DOHH2 (cell line): Measurements from ENCODE around the gene GSTA5.
"Not testable (repeated sequence)": the region's sequence is repeated elsewhere in the genome, so short reads cannot be mapped to it uniquely, and the experiment has no call there.

Source experiments
- H3F3A ChIP-seq: fragments of 200-600 bp; sonication (generic), shearing (Covaris generic); 2 replicates; pipeline ENCODE4 v1.6.0; 2016; ENCODE audit warnings: antibody characterized with exemption, mild to moderate bottlenecking; ENCODE audit not compliant: control insufficient read depth, insufficient read depth
- H3K27ac ChIP-seq: fragments of 200-600 bp; sonication (generic); 2 replicates; pipeline ENCODE4 v1.5.1; 2014; ENCODE audit warnings: low read depth, mild to moderate bottlenecking, low read length, moderate library complexity
- H3K27me3 ChIP-seq: fragments of 200-600 bp; sonication (generic); 2 replicates; pipeline ENCODE4 v1.6.1; 2014; ENCODE audit warnings: mild to moderate bottlenecking, low read length, mixed read lengths; ENCODE audit not compliant: control insufficient read depth
- H3K36me3 ChIP-seq: fragments of 200-600 bp; sonication (generic); 2 replicates; pipeline ENCODE4 v1.6.1; 2014; ENCODE audit warnings: mild to moderate bottlenecking, low read length, moderate library complexity, mixed read lengths; ENCODE audit not compliant: control insufficient read depth
- H3K4me1 ChIP-seq: fragments of 200-600 bp; sonication (generic); 2 replicates; pipeline ENCODE4 v1.6.1; 2014; ENCODE audit warnings: mild to moderate bottlenecking, low read length, mixed read lengths; ENCODE audit not compliant: control insufficient read depth
- H3K4me2 ChIP-seq: fragments of 200-600 bp; sonication (generic); 2 replicates; pipeline ENCODE4 v1.6.0; 2014; ENCODE audit warnings: mild to moderate bottlenecking, low read length, moderate library complexity
- H3K4me3 ChIP-seq: fragments of 200-600 bp; sonication (generic); 2 replicates; pipeline ENCODE4 v1.5.1; 2014; ENCODE audit warnings: mild to moderate bottlenecking, low read length, mixed read lengths
- H3K79me2 ChIP-seq: fragments of 200-600 bp; sonication (generic); 2 replicates; pipeline ENCODE4 v1.6.1; 2014; ENCODE audit warnings: mild to moderate bottlenecking, low read length, mixed read lengths; ENCODE audit not compliant: control insufficient read depth
- H3K9me2 ChIP-seq: fragments of 200-600 bp; sonication (generic); replicated peaks from 2 replicates; pipeline ENCODE4 v1.6.1; 2014; ENCODE audit warnings: mild to moderate bottlenecking, low read length, mixed read lengths; ENCODE audit not compliant: control insufficient read depth
- H3K9me3 ChIP-seq: fragments of 200-600 bp; sonication (generic); 2 replicates; pipeline ENCODE4 v1.6.1; 2014; ENCODE audit warnings: antibody characterized with exemption, low read length, mixed read lengths; ENCODE audit not compliant: control insufficient read depth, insufficient read depth
- H4K20me1 ChIP-seq: fragments of 200-600 bp; sonication (generic); 2 replicates; pipeline ENCODE4 v1.6.0; 2014; ENCODE audit warnings: low read depth, mild to moderate bottlenecking, antibody characterized with exemption, low read length, moderate library complexity; ENCODE audit not compliant: control insufficient read depth, insufficient read depth
- EZH2phosphoT487 ChIP-seq: fragments of 200-600 bp; sonication (generic); IDR thresholded peaks from 2 replicates; pipeline ENCODE4 v1.6.1; 2017; ENCODE audit warnings: borderline replicate concordance, mild to moderate bottlenecking, antibody characterized with exemption, low read length, moderate library complexity, mixed read lengths
- TF ChIP-seq, protein P1 (sequence below): fragments of 200-600 bp; sonication (generic); IDR thresholded peaks from one replicate; pipeline ENCODE4 v1.5.1; 2014; ENCODE audit warnings: antibody characterized with exemption, mild to moderate bottlenecking, low read depth, low read length; ENCODE audit not compliant: poor library complexity, severe bottlenecking

GSTA5 gene

DNA sequence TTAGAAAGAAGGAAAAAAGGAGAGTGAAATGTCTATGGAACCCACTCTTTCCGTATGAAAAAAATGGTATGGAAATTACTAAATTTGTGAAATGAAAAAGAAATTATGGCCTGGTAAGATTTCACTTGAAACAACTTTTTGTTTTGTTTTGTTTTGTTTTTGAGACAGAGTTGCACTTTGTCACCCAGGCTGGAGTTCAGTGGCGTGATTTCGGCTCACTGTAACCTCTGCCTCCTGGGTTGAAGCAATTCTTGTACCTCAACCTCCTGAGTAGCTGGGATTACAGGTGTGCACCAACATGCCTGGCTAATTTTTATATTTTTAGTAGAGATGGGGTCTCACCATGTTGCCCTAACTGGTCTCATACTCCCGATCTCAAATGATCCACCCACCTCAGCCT, 17.8 kb upstream of the GSTA5 start:
- no peaks in the 10 kb centered on the region for H3K27me3 ChIP-seq
- H3K79me2 ChIP-seq: no peaks in the 10 kb centered on the region
- H3K9me2 ChIP-seq: no peaks in the 10 kb centered on the region
- no peaks in the 10 kb centered on the region for H3K4me1 ChIP-seq
- H3K27ac ChIP-seq: no peak overlapping the region
- no peak overlapping the region for H3K4me2 ChIP-seq
- no peaks in the 10 kb centered on the region for H3K36me3 ChIP-seq
- no peak overlapping the region for H3K4me3 ChIP-seq
- H3K9me3 ChIP-seq: no peaks in the 10 kb centered on the region
- no peaks in the 10 kb centered on the region for H4K20me1 ChIP-seq
- H3F3A ChIP-seq: no peaks in the 10 kb centered on the region
- no peak for TF ChIP-seq EZH2phosphoT487
- TF ChIP-seq, protein P1, sequence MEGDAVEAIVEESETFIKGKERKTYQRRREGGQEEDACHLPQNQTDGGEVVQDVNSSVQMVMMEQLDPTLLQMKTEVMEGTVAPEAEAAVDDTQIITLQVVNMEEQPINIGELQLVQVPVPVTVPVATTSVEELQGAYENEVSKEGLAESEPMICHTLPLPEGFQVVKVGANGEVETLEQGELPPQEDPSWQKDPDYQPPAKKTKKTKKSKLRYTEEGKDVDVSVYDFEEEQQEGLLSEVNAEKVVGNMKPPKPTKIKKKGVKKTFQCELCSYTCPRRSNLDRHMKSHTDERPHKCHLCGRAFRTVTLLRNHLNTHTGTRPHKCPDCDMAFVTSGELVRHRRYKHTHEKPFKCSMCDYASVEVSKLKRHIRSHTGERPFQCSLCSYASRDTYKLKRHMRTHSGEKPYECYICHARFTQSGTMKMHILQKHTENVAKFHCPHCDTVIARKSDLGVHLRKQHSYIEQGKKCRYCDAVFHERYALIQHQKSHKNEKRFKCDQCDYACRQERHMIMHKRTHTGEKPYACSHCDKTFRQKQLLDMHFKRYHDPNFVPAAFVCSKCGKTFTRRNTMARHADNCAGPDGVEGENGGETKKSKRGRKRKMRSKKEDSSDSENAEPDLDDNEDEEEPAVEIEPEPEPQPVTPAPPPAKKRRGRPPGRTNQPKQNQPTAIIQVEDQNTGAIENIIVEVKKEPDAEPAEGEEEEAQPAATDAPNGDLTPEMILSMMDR: no peak

DNA sequence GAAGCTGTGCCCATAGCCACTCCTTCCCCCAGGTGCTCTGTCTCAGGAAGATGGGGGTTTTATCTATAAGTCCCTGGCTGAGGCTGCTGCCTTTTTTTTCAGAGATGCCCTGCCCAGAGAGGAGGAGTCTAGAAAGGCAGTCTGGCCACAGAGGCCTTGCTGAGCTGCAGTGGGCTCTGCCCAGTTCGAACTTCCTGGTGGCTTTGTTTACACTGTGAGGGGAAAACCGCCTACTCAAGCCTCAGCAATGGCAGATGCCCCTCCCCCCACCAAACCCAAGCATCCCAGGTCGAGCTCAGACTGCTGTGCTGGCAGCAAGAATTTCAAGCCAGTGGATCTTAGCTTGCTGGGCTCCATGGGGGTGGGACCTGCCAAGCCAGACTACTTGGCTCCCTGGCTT, 15.5 kb upstream of the GSTA5 start:
- H3K4me2 ChIP-seq, H3K4me3 ChIP-seq, H3K9me2 ChIP-seq, H3F3A ChIP-seq, H3K4me1 ChIP-seq, H3K36me3 ChIP-seq, H3K27ac ChIP-seq, H3K79me2 ChIP-seq, H3K9me3 ChIP-seq, H4K20me1 ChIP-seq, H3K27me3 ChIP-seq: not testable (repeated sequence)

DNA sequence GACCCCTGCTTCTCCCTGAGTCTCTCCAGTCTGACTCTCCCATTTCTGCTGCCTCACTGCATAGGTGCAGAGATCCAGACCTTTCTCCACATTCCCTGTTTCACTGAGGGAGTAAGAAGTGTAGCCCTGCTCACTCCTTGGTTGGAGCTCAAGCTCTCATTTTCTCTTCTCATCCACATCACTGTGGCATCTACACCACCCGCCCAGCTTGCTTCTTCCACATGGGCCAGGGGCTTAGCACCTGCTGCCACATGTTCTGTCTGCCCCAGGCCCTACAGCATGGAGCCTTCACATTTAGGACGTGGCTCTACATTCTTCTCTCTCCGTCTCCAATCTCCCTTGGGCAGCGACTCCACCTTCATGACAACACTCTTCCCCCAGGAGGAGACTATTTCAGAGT, 8.5 kb upstream of the GSTA5 start:
- TF ChIP-seq, protein P1: no peak
- TF ChIP-seq EZH2phosphoT487: no peak
- Histone ChIP-seq H3K4me1 (no peaks in the 10 kb centered on the region), H4K20me1 (no peaks in the 10 kb centered on the region), H3K36me3 (no peaks in the 10 kb centered on the region), H3F3A (no peaks in the 10 kb centered on the region), H3K4me3 (no peak overlapping the region), H3K9me3 (no peaks in the 10 kb centered on the region), H3K27ac (no peak overlapping the region), H3K79me2 (no peaks in the 10 kb centered on the region), H3K4me2 (no peak overlapping the region), H3K27me3 (no peaks in the 10 kb centered on the region), H3K9me2 (no peaks in the 10 kb centered on the region)

- Histone ChIP-seq H3F3A (no peaks in the 10 kb centered on the region), H3K9me3 (no peaks in the 10 kb centered on the region), H3K36me3 (no peaks in the 10 kb centered on the region), H3K27ac (no peak overlapping the region), H4K20me1 (no peaks in the 10 kb centered on the region), H3K4me2 (no peak overlapping the region), H3K9me2 (no peaks in the 10 kb centered on the region), H3K27me3 (no peaks in the 10 kb centered on the region), H3K4me1 (no peaks in the 10 kb centered on the region), H3K4me3 (no peak overlapping the region), H3K79me2 (no peaks in the 10 kb centered on the region)
- TF ChIP-seq, protein P1: no peak
Measured at GRCh38 chr6:52846002-52846401, 5.4 kb upstream of the GSTA5 start.
